ENCODE measurements around the gene SPINK5. TPM values are rescaled to one million over a fixed set of nuclear protein-coding genes. Genes with fewer than 3 reads are reported as not detected.

Gene SPINK5
- total RNA-seq, 1 experiment from 2014 or later, result 6.0 TPM

DNA sequence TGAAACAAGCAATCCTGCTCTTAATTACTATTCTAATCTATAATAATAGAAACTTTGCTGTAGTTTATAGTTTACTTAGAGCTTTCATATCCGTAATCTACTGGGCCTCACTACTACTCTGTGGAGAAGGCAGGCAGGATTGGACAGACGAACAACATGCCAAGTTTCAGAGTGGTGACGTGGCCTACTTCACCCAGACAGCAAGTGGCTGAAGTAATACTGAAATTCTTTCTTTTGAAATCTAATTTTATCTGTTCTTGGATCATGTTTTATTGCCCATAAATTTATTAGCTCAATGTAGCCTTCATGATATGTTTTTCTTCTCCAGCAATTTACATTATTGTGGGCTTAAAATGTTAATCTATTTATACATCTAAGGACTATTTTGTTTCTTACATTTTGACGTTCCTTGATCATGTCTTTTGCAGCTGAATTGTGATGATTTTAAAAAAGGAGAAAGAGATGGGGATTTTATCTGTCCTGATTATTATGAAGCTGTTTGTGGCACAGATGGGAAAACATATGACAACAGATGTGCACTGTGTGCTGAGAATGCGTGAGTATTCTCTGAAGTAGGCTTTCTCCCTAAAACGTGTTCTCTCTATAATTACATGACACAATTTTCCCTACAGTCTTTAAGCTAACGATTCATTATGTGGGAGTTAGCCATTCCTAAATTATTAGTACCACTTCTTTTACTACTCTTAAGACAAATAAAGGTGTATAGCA, 22.4 kb downstream of the SPINK5 start:
- TF ChIP-seq, protein P1, sequence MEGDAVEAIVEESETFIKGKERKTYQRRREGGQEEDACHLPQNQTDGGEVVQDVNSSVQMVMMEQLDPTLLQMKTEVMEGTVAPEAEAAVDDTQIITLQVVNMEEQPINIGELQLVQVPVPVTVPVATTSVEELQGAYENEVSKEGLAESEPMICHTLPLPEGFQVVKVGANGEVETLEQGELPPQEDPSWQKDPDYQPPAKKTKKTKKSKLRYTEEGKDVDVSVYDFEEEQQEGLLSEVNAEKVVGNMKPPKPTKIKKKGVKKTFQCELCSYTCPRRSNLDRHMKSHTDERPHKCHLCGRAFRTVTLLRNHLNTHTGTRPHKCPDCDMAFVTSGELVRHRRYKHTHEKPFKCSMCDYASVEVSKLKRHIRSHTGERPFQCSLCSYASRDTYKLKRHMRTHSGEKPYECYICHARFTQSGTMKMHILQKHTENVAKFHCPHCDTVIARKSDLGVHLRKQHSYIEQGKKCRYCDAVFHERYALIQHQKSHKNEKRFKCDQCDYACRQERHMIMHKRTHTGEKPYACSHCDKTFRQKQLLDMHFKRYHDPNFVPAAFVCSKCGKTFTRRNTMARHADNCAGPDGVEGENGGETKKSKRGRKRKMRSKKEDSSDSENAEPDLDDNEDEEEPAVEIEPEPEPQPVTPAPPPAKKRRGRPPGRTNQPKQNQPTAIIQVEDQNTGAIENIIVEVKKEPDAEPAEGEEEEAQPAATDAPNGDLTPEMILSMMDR (conservative IDR thresholded peaks at IDR 0.05), result no peak
- no peak overlapping the region for H2BK120ac ChIP-seq (ENCODE audit: low read depth, low read length, poor library complexity, severe bottlenecking)
- no peak overlapping the region for H3K14ac ChIP-seq (ENCODE audit: insufficient read depth, low read length)
- H4K5ac ChIP-seq (ENCODE audit: insufficient read length, low read depth, low read length), result no peak overlapping the region
- H3K18ac ChIP-seq (ENCODE audit: insufficient read length, low read depth, low read length), result no peak overlapping the region
- no peak overlapping the region for H3T11ph ChIP-seq (ENCODE audit: low read length)
- no peak overlapping the region for H3K56ac ChIP-seq (ENCODE audit: insufficient read length, low read depth, low read length)
- H2BK5ac ChIP-seq (ENCODE audit: insufficient read length, low read length), result no peak overlapping the region
- WGBS (ENCODE audit: extremely low coverage, insufficient read length, low lambda C conversion rate), result no CpG with 5 or more reads among the region's 7 CpGs
- DNase-seq, result no peak
- Mint-ChIP-seq H3K4me3 (no peak overlapping the region), H3K9me3 (no peaks in the 10 kb centered on the region), H3K27me3 (ENCODE audit: low read depth) (no peaks in the 10 kb centered on the region), H3K27ac (no peak overlapping the region), H3K36me3 (ENCODE audit: insufficient read depth in 1 of 3, low read depth in 3 of 3) (peaks cover 0 to 4% (median 0%) of the 10 kb centered on the region in 3 experiments; a peak in 2 of 7 replicates), H3K4me1 (peaks cover 0 to 9% of the 10 kb centered on the region in 2 experiments; a peak in 2 of 4 replicates)
- H3K23me2 ChIP-seq (ENCODE audit: insufficient read length, low read depth, low read length, poor library complexity, severe bottlenecking), result no peaks in the 10 kb centered on the region
- H3K23ac ChIP-seq (ENCODE audit: insufficient read length, low read depth, low read length), result no peak overlapping the region
- H2BK15ac ChIP-seq (ENCODE audit: low read depth, low read length), result no peak overlapping the region
- H3K9ac ChIP-seq (ENCODE audit: extremely low read depth, insufficient read length, low read length), result no peak overlapping the region
- H3K27ac ChIP-seq (ENCODE audit: insufficient read length, low read depth, low read length), result no peak overlapping the region
- H4K8ac ChIP-seq (replicated peaks; ENCODE audit: insufficient read length, low read depth, low read length), result no peak overlapping the region
- H3K79me2 ChIP-seq (ENCODE audit: insufficient read depth, low read length), result no peaks in the 10 kb centered on the region
- H3K4me1 ChIP-seq (ENCODE audit: insufficient read depth, low read length), result no peaks in the 10 kb centered on the region
- no peak overlapping the region for H3K4me2 ChIP-seq (ENCODE audit: insufficient read depth, insufficient read length, low read length)
- H4K20me1 ChIP-seq (ENCODE audit: control insufficient read depth, insufficient read depth, insufficient read length), result no peaks in the 10 kb centered on the region
- no peak overlapping the region for H4K91ac ChIP-seq (ENCODE audit: insufficient read length, low read depth, low read length)
- no peak overlapping the region for H2BK12ac ChIP-seq (ENCODE audit: insufficient read length, low read depth, low read length)
- no peak overlapping the region for H2AFZ ChIP-seq (ENCODE audit: low read length)
- H3K9me3 ChIP-seq (ENCODE audit: control insufficient read depth, low read depth, low read length), result no peaks in the 10 kb centered on the region
- no peaks in the 10 kb centered on the region for H3K27me3 ChIP-seq (ENCODE audit: insufficient read depth, low read length)
- no peak overlapping the region for H2BK20ac ChIP-seq (ENCODE audit: low read depth, low read length, poor library complexity, severe bottlenecking)
- H3K4ac ChIP-seq (ENCODE audit: low read depth, low read length), result no peak overlapping the region
- no peaks in the 10 kb centered on the region for H3K79me1 ChIP-seq (ENCODE audit: insufficient read depth, low read depth, low read length, poor library complexity, severe bottlenecking)
- H2AK5ac ChIP-seq (ENCODE audit: insufficient read length, low read length), result no peak overlapping the region

Data from H9 (cell line).